Coronary artery (tissue), 2 donors: ENCODE measurements around the gene GRP.

Experiments used
- DNase-seq: peaks from one replicate; pipeline ENCODE4 v3.0.0-alpha.2; 2017; ENCODE audit warnings: low spot score
- H3K27ac ChIP-seq, 2 donors: fragments of 200-600 bp; sonication (generic); one replicate each; pipeline ENCODE4 v1.5.1; 2016 to 2019
- H3K4me3 ChIP-seq: fragments of 200-600 bp; sonication (generic); 2 replicates; pipeline ENCODE4 v1.5.1; 2016; ENCODE audit warnings: mild to moderate bottlenecking, moderate library complexity
- TF ChIP-seq, protein P1 (sequence below): fragments of 200-600 bp; sonication (generic); IDR thresholded peaks from one replicate; pipeline ENCODE4 v1.5.1; 2019; ENCODE audit warnings: antibody characterized with exemption

Gene GRP

DNA sequence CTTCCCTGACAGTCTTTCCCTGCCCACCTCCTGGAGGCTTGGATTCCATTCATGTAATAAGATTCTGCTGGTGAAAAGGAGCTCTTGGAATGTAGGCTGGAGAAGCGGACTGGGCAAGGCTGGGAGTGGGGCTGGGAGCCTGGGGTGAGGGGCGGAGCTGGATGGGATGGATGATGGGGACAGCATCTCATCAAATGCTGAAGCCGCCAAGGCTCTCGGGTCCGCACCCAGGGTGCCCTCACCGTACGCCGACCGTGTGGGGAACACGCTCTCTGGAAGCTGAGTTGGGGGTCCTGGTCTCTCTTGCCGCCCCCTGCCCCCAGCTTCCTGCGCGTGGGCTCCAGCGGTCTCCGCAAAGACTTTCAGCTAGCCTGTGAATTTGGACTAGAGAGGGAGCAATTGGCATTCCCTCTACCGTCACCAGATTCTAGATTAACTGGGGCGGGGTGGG is 44.2 kb downstream of the GRP start:
- no peak overlapping the region for H3K4me3 ChIP-seq
- no peak overlapping the region for H3K27ac ChIP-seq
- no peak for DNase-seq
- TF ChIP-seq, protein P1, sequence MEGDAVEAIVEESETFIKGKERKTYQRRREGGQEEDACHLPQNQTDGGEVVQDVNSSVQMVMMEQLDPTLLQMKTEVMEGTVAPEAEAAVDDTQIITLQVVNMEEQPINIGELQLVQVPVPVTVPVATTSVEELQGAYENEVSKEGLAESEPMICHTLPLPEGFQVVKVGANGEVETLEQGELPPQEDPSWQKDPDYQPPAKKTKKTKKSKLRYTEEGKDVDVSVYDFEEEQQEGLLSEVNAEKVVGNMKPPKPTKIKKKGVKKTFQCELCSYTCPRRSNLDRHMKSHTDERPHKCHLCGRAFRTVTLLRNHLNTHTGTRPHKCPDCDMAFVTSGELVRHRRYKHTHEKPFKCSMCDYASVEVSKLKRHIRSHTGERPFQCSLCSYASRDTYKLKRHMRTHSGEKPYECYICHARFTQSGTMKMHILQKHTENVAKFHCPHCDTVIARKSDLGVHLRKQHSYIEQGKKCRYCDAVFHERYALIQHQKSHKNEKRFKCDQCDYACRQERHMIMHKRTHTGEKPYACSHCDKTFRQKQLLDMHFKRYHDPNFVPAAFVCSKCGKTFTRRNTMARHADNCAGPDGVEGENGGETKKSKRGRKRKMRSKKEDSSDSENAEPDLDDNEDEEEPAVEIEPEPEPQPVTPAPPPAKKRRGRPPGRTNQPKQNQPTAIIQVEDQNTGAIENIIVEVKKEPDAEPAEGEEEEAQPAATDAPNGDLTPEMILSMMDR = no peak

DNA sequence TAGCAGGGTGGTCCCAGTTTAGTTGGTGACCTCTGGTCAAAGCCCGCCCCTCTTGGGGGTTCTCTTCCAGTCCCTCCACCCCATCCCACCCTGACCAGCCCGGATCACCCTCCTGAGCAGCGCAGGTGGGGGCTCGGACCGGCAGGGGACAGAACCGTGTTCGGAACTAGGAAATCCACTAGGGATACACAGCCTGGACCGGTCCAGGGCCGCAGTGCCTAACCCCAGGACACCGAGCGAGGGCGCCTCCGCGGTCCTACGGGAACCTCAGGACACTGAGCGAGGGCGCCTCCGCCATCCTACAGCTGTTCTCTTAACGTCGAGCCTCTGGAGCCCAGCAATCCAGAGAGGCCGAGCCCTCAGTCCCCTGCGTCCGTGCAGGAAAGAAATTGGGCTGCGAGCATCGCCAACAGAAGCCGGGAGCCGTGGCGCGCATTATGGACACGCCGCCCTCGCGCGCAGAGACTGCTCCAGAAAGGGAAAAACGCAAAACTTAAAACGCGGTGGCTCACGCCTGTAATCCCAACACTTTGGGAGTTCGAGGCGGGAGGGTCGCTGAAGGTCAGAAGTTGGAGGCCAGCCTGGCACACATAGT is 44.8 kb downstream of the GRP start:
- TF ChIP-seq, protein P1 = no peak
- H3K4me3 ChIP-seq = peak overlapping the region; percentile 56
- DNase-seq = no peak
- H3K27ac ChIP-seq = no peak overlapping the region

DNA sequence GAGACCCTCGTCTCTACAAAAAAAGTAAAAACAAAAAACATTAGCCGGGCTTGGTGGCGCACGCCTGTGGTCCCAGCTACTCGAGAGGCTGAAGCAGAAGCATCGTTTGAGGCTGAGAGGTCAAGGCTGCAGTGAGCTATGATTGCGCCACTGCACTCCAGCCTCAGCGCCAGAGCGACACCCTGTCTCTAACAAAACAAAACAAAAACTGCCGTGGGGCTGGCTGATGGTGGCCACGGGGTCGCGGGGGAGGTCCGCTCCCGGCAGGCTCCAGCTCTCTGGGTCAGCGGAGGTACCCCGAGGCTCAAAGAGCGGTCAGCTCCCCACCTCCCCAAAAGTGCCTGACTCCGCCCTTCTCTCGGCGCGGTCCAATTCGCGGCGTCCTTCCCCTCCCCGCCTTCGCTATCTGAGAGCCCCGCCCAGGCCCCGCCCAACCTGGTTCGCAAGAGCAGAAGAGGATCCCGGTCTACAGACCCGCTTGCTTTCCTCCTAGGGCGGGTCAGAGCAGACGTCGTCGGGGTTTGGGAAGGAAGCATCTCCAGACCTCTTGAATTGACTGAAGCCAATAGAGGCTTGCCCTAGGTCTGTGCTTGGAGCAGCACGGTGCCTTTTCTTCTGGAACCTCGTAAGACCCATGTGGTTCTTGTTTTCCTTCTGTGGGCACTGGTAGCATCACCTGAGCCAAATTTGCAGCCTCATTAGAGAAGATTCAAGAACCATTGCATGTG is 45.5 kb downstream of the GRP start:
- TF ChIP-seq, protein P1 = no peak
- Histone ChIP-seq H3K4me3 (peak overlapping the region; percentile 56), H3K27ac (no peak overlapping the region)
- DNase-seq = no peak

DNA sequence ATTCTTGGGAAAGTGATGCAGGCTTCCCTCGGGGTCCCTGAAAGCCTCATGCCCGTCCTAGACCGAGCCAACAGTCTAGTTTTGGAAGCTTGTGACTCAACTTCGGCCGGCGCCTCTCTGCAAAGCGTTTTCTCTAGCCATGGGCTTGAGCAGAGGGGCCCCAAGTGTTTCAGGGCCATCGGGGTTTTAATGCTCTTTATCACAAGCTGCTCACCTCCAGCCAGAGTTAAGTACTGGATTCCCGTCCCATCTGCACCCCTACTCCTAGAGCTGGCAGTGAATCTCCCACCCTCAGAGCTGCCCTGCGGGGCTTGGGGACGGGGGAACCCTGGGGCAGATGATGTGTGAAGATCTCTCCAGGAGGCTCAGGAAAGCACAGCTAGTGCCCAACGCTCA is 46.0 kb downstream of the GRP start:
- Histone ChIP-seq H3K4me3 (no peak overlapping the region), H3K27ac (no peak overlapping the region)
- DNase-seq = no peak
- TF ChIP-seq, protein P1 = no peak

DNA sequence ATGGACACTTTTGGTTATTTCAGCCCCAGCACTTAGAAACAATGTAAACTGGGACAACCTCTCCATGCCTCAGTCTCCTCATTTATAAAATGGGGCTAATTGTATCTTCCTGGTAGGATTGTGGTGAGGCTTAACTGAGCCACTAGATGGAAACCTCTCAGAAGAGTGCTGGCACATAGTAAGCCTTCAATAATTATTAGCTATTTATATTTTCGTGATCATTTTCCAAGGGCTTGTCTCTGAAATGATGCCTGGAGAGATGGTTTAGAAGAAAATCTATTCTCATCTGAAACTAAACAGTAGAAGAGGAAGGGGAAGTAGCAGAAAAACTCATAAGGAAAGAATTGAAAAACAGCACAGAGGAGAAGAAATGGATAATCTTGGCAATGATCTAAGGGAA is 46.5 kb downstream of the GRP start:
- TF ChIP-seq, protein P1 = no peak
- no peak for DNase-seq
- Histone ChIP-seq H3K27ac (no peak overlapping the region), H3K4me3 (no peak overlapping the region)

DNA sequence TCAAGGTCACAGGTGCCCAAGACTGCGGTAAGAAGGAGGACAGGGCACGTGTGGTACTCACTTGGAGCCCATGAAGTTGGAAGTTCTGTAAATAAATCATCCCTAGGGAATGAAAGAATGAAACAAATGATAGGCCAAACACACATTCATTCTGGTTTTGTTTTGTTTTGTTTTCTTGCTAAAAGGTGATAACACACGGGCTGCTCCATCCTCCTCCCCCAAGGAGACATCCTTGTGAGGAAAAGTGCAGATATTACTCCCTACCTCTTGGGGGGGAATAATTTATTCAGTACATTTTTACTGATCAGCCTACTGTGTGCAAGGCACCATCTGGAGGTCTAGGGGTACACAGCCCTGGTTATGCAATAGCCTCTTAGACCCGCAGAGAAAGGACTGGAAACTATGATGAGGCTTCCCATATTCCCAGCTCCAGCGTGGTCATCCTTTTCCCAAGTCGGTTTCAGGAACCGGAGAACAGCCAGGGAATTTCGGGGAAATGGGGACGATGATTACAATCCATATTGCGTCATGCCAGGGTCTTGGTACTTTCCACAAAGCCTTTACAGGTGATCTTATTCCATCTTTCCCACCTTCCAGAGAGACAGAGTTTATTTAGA is 47.0 kb downstream of the GRP start:
- no peak overlapping the region for H3K27ac ChIP-seq
- TF ChIP-seq, protein P1 = no peak
- no peak for DNase-seq
- H3K4me3 ChIP-seq = no peak overlapping the region
